Thoracic aorta (tissue), 2 donors: ENCODE measurements around the gene TTLL11. TPM values are rescaled to one million over a fixed set of nuclear protein-coding genes. Genes with fewer than 3 reads are reported as not detected.
"Not testable (repeated sequence)": the region's sequence is repeated elsewhere in the genome, so short reads cannot be mapped to it uniquely, and the experiment has no call there.

Source experiments
- ATAC-seq: fragments of 150-250 bp; one replicate; pipeline ENCODE4 v1.8.0; 2017; ENCODE audit warnings: low read depth; ENCODE audit not compliant: insufficient number of reproducible peaks, low FRiP score
- DNase-seq: peaks from one replicate; pipeline ENCODE4 v3.0.0-alpha.2; 2020; ENCODE audit warnings: low spot score
- H3K27ac ChIP-seq, 2 donors: fragments of 200-600 bp; sonication (generic); 1 replicate in 1 of 2; 2 replicates in 1 of 2; pipeline ENCODE4 v1.5.1; 2016; ENCODE audit warnings: mild to moderate bottlenecking in 2 of 2, moderate library complexity in 2 of 2
- H3K27me3 ChIP-seq: fragments of 200-600 bp; sonication (generic); replicated peaks from 2 replicates; pipeline ENCODE4 v1.6.0; 2016; ENCODE audit warnings: mild to moderate bottlenecking; ENCODE audit not compliant: insufficient read depth
- H3K36me3 ChIP-seq: fragments of 200-600 bp; sonication (generic); one replicate; pipeline ENCODE4 v1.5.1; 2016
- H3K4me1 ChIP-seq, 2 donors: fragments of 200-600 bp; sonication (generic); 1 replicate in 1 of 2; 2 replicates in 1 of 2; pipeline versions ENCODE4 v1.5.1 to v1.6.0; 2016; ENCODE audit warnings: low read depth in 2 of 2, mild to moderate bottlenecking in 1 of 2; ENCODE audit not compliant: control insufficient read depth in 1 of 2
- H3K4me3 ChIP-seq: fragments of 200-600 bp; sonication (generic); 2 replicates; pipeline ENCODE4 v1.5.1; 2016; ENCODE audit warnings: mild to moderate bottlenecking
- H3K9me3 ChIP-seq: fragments of 200-600 bp; sonication (generic); 2 replicates; pipeline ENCODE4 v1.5.1; 2016
- total RNA-seq, 2 donors: library from RNA; depleted of rRNA; stranded (reverse); fragments of >200 nt; gene quantifications; one replicate each; pipeline versions ENCODE4 v1.1.0 to v1.2.3, GENCODE V29; 2016
- TF ChIP-seq, protein P1 (sequence below): fragments of 200-600 bp; sonication (generic); IDR thresholded peaks from one replicate; pipeline ENCODE4 v1.5.1; 2019; ENCODE audit warnings: antibody characterized with exemption

Gene TTLL11
- total RNA-seq, 2 donors from 2014 or later: 25.7 to 31.2 TPM

DNA sequence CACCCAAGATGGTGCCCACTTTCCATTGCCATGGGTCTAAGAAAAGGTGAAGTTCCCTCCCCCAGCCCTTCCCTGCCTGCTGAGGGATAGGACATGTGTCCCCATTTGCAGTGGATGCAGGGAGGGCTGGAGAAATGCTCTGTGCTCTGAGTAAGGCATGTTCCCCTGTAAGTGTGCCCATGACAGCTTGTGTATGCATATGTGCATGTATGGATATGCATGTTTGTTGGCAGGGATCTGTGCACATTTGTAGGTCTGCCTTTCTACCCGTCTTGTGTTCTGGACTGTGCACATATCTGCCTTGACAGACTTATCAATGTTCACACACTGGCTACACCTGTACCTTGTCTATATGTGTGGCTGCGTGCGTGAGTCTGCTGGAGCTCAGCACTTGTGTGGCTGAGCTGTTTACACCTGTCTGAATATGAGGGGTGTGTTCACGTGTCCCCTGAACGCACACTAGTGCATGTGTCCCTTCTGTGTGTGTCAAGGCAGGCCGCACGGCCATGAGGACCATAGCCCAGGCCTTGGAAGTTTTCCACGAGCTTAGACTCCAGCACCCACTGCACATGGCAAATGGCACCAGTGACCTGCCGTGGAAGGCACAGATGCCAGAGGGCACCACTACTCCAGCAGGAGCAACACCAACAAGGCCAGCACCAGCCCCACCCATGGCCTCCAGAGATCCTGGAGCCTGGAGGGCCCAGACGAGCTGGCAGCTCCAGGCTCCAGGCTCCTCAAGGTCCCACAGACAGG lies 27.4 kb upstream of the TTLL11 start:
- no peak overlapping the region for H3K27ac ChIP-seq
- TF ChIP-seq, protein P1, sequence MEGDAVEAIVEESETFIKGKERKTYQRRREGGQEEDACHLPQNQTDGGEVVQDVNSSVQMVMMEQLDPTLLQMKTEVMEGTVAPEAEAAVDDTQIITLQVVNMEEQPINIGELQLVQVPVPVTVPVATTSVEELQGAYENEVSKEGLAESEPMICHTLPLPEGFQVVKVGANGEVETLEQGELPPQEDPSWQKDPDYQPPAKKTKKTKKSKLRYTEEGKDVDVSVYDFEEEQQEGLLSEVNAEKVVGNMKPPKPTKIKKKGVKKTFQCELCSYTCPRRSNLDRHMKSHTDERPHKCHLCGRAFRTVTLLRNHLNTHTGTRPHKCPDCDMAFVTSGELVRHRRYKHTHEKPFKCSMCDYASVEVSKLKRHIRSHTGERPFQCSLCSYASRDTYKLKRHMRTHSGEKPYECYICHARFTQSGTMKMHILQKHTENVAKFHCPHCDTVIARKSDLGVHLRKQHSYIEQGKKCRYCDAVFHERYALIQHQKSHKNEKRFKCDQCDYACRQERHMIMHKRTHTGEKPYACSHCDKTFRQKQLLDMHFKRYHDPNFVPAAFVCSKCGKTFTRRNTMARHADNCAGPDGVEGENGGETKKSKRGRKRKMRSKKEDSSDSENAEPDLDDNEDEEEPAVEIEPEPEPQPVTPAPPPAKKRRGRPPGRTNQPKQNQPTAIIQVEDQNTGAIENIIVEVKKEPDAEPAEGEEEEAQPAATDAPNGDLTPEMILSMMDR: no peak
- no peaks in the 10 kb centered on the region for H3K36me3 ChIP-seq
- DNase-seq (no peak), ATAC-seq (no peak)
- no peaks in the 10 kb centered on the region for H3K9me3 ChIP-seq
- peaks cover 0 to 3% of the 10 kb centered on the region in 2 donors for H3K4me1 ChIP-seq
- no peak overlapping the region for H3K4me3 ChIP-seq
- H3K27me3 ChIP-seq: no peaks in the 10 kb centered on the region

DNA sequence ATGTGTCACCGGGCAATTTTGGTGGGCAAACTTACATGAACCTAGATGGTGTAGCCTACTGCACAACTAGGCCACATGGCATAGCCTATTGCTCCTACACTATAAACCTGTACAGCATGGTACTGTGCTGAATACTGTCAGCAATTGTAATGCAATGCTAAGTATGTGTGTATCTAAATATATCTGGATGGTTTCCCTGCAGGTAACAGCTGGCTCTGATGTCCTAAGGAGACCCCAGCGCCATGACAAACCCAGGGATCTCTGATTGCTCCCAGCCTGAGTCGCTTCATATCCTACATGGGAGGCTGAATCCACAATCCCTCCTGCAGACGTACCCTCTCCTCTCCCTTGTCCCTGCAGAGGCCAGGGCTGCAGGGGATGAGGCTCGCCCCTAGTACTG lies 26.6 kb upstream of the TTLL11 start:
- ATAC-seq (no peak), DNase-seq (no peak)
- no peak overlapping the region for H3K27ac ChIP-seq
- no peaks in the 10 kb centered on the region for H3K9me3 ChIP-seq
- no peaks in the 10 kb centered on the region for H3K27me3 ChIP-seq
- TF ChIP-seq, protein P1: no peak
- H3K36me3 ChIP-seq: no peaks in the 10 kb centered on the region
- no peaks in the 10 kb centered on the region for H3K4me1 ChIP-seq
- no peak overlapping the region for H3K4me3 ChIP-seq

DNA sequence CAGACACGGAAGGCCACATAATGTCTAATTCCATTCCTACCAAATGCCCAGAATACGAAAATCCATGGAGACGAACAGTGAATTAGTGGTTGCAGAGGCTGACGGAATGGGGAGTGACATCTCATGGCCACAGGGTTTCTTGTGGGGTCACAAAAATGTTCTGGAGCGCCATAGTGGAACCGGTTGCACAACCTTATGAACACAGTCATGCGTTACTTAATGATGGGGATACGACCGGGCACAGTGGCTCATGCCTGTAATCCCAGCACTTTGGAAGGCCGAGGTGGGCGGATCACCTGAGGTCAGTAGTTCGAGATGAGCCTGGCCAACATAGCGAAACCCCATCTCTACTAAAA lies 26.0 kb upstream of the TTLL11 start:
- DNase-seq (no peak), ATAC-seq (no peak)
- Histone ChIP-seq H3K27ac (no peak overlapping the region), H3K27me3 (no peaks in the 10 kb centered on the region), H3K9me3 (no peaks in the 10 kb centered on the region), H3K4me3 (no peak overlapping the region), H3K4me1 (no peaks in the 10 kb centered on the region), H3K36me3 (no peaks in the 10 kb centered on the region)
- TF ChIP-seq, protein P1: no peak

DNA sequence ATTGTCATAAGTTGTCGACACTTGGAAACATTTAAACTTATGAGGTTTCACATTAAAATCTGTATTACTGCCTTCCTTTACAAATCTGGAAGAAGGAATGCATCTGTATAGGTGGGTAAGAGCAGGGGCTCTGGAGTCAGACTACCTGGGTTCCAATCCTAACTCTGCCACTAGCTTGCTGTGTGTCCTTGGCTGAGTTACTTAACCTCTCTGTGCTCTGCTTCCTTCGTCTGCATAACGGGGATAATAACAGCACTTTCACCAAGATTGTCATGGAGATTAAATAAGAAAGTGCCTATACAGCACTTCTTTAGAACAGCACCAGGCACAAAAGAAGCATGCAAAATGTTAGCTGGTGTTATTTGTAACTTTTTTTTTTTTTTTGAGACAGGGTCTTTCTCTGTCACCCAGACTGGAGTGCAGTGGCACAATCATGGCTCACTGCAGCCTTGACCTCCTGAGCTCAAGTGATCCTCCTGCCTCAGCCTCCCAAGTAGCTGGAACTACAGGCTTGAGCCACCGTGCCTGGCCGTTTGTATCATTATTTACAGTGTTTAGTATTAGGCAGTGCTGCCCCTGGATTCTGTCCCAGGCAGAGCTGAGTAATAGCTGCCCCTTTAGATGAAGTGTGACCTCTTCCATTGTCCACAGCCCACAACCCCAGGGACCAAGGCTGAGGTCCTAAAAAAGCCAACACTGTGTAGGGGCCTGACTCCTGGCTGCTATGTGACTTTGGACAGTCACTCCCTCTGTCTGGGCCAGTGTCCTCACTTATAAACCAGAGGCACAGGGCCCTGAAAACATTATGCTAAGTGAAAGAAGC lies 25.4 kb upstream of the TTLL11 start:
- DNase-seq (no peak), ATAC-seq (no peak)
- H3K4me1 ChIP-seq: no peaks in the 10 kb centered on the region
- no peaks in the 10 kb centered on the region for H3K9me3 ChIP-seq
- no peak overlapping the region for H3K27ac ChIP-seq
- no peaks in the 10 kb centered on the region for H3K36me3 ChIP-seq
- H3K27me3 ChIP-seq: no peaks in the 10 kb centered on the region
- no peak overlapping the region for H3K4me3 ChIP-seq
- TF ChIP-seq, protein P1: no peak

DNA sequence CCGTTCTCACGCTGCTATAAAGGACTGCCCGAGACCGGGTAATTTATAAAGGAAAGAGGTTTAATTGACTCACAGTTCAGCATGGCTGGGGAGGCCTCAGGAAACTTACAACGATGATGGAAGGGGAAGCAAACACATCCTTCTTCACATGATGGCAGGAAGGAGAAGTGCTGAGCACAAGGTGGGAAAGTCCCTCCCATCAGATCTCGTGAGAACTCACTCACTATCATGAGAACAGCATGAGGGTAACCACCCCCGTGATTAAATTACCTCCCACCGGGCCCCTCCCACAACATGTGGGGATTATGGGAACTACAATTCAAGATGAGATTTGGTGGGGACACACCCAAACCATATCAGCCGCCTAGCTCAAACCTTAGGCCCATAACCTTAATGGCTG lies 24.1 kb upstream of the TTLL11 start:
- H3K9me3 ChIP-seq, H3K27ac ChIP-seq, DNase-seq, H3K27me3 ChIP-seq, ATAC-seq, H3K4me1 ChIP-seq, H3K4me3 ChIP-seq, H3K36me3 ChIP-seq: not testable (repeated sequence)
